Calu3 (cell line): ENCODE results near the gene IL22. TPM values are rescaled to one million over a fixed set of nuclear protein-coding genes. Genes with fewer than 3 reads are reported as not detected.

Experiments used
- BruUV-seq: library from RNA; stranded (reverse); fragments of 400-500 nt; replicated peaks from 2 replicates; lab custom pipeline; 2021; lab: Mats Ljungman, UMichigan
- CTCF ChIA-PET: fragments of 300-600 bp; sonication (Branson Sonifier 250); formaldehyde crosslinking; loops from one replicate; lab custom pipeline; 2022; ENCODE audit warnings: antibody characterized with exemption; lab: Charles Lee
- DNase-seq: peaks from one replicate; pipeline ENCODE4 v3.0.0; 2022
- H3K27ac Mint-ChIP-seq: one replicate; pipeline ENCODE4 v1.8.0; 2022; ENCODE audit warnings: mixed read lengths; ENCODE audit not compliant: unreplicated experiment
- H3K27me3 Mint-ChIP-seq: one replicate; pipeline ENCODE4 v1.8.0; 2022; ENCODE audit warnings: mixed read lengths; ENCODE audit not compliant: unreplicated experiment
- H3K36me3 Mint-ChIP-seq: one replicate; pipeline ENCODE4 v1.8.0; 2022; ENCODE audit warnings: mild to moderate bottlenecking, moderate library complexity, mixed read lengths; ENCODE audit not compliant: insufficient read depth, unreplicated experiment
- H3K4me1 Mint-ChIP-seq: one replicate; pipeline ENCODE4 v1.8.0; 2022; ENCODE audit warnings: mild to moderate bottlenecking, low read depth, mixed read lengths; ENCODE audit not compliant: unreplicated experiment
- H3K4me3 Mint-ChIP-seq: one replicate; pipeline ENCODE4 v1.8.0; 2022; ENCODE audit warnings: mild to moderate bottlenecking, low read depth, moderate library complexity, mixed read lengths; ENCODE audit not compliant: unreplicated experiment
- H3K9me3 Mint-ChIP-seq: one replicate; pipeline ENCODE4 v1.8.0; 2022; ENCODE audit warnings: low read depth, mixed read lengths; ENCODE audit not compliant: unreplicated experiment
- intact Hi-C: fragments of 100-400 bp; cut with micrococcal nuclease; formaldehyde crosslinking; loops from one replicate; pipeline ENCODE4 v1.10.0; 2022; ENCODE audit not compliant: unreplicated experiment
- total RNA-seq: library from RNA; stranded (reverse); gene quantifications from 2 replicates; pipeline ENCODE4 v1.2.3, GENCODE V29; 2022
- TF ChIP-seq, protein P1 (sequence below): fragments of 200-600 bp; IDR thresholded peaks from one replicate; pipeline ENCODE4 v1.8.0; 2022; ENCODE audit warnings: antibody characterized with exemption; ENCODE audit not compliant: unreplicated experiment

The IL22 gene
- total RNA-seq, 1 experiment from 2014 or later: not detected

DNA sequence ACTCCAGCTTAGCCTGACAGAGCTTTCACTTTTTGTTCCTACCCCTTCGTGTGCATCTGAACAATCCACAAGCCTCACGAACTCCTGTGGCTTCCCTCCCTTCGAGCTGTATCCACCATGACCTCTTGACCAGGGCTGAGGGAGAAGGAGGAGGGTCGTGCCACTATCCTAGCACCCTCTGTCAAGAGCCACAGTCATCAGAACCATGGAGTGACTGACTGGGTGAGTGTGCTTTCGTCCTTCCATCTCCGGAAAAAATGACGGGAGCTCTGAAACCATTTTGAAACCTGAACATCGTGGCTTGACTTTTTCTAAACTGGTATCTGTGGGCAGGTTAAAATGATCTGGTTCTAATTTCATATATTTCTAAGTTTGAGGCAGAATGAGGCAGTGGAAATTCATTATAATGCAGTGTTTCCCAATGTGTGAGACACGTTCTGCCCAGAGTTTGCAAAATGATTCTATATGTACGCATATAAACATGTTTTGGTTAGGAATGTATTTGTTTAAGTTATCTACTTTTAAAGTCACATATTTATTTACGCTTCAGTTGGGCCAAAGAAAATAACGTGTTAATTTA, 54.8 kb downstream of the IL22 start:
- no peaks in the 10 kb centered on the region for H3K36me3 Mint-ChIP-seq
- no peaks in the 10 kb centered on the region for H3K9me3 Mint-ChIP-seq
- TF ChIP-seq, protein P1, sequence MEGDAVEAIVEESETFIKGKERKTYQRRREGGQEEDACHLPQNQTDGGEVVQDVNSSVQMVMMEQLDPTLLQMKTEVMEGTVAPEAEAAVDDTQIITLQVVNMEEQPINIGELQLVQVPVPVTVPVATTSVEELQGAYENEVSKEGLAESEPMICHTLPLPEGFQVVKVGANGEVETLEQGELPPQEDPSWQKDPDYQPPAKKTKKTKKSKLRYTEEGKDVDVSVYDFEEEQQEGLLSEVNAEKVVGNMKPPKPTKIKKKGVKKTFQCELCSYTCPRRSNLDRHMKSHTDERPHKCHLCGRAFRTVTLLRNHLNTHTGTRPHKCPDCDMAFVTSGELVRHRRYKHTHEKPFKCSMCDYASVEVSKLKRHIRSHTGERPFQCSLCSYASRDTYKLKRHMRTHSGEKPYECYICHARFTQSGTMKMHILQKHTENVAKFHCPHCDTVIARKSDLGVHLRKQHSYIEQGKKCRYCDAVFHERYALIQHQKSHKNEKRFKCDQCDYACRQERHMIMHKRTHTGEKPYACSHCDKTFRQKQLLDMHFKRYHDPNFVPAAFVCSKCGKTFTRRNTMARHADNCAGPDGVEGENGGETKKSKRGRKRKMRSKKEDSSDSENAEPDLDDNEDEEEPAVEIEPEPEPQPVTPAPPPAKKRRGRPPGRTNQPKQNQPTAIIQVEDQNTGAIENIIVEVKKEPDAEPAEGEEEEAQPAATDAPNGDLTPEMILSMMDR: no peak
- peaks cover 50% of the 10 kb centered on the region for H3K27me3 Mint-ChIP-seq
- CTCF ChIA-PET: no interaction called here
- no TSS peak for BruUV-seq
- no peak overlapping the region for H3K4me3 Mint-ChIP-seq
- H3K4me1 Mint-ChIP-seq: no peaks in the 10 kb centered on the region
- H3K27ac Mint-ChIP-seq: no peak overlapping the region
- intact Hi-C loops: no loop called here
- no peak for DNase-seq

Other genes starting within 250 kb of the IL22 start
- not detected in 2 replicates for gene IFNG, start 93.9 kb downstream of the IL22 start, total RNA-seq
- gene IL26, start 27.8 kb downstream of the IL22 start, total RNA-seq: not detected in 2 replicates
- 22.7 and 23.0 TPM in 2 replicates for gene MDM1, start 78.8 kb upstream of the IL22 start, total RNA-seq